ENCODE results near the gene RBMS3. TPM values are rescaled to one million over a fixed set of nuclear protein-coding genes. Genes with fewer than 3 reads are reported as not detected.

RBMS3 gene
- total and polyA plus RNA-seq, 4 donors = 4.8 to 117 (median 29.4) TPM

- no peak for TF ChIP-seq CTCF (IDR thresholded peaks at IDR 0.05; ENCODE audit: control extremely low read depth, extremely low read depth)
- Histone ChIP-seq H3K27me3 (ENCODE audit: control insufficient read depth in 3 of 3, insufficient read depth in 3 of 3, low read length in 2 of 3) (no peaks in the 10 kb centered on the region), H3K4me3 (no peak overlapping the region), H3K9me3 (ENCODE audit: control insufficient read depth in 4 of 4, insufficient read depth in 3 of 4, low read length in 3 of 4) (peaks cover 0 to 2% (median 0%) of the 10 kb centered on the region in 4 donors), H3K9ac (ENCODE audit: insufficient read depth in 1 of 2, low read length in 2 of 2) (peak overlapping the region in 1 of 2 donors; percentile 75), H3K27ac (ENCODE audit: low read depth in 1 of 2, low read length in 1 of 2) (peak overlapping the region; percentile 60 to 74), H3K36me3 (ENCODE audit: control insufficient read depth in 4 of 4, insufficient read depth in 4 of 4, low read length in 4 of 4) (peaks cover 0 to 3% (median 0%) of the 10 kb centered on the region in 4 donors), H3K4me1 (ENCODE audit: control insufficient read depth in 5 of 5, insufficient read depth in 5 of 5, low read length in 5 of 5) (peaks cover 1 to 37% (median 16%) of the 10 kb centered on the region in 5 donors)
- ATAC-seq (ENCODE audit: insufficient read depth, low FRiP score) (no peak), DNase-seq (peak; percentile 48 to 95 (median 87))
- WGBS, 2 donors = 39 to 44% methylated on average over 3 of the region's 3 CpGs
These were observed 414.9 kb downstream of the RBMS3 start for GRCh38 chr3:29695643-29696198.

GRCh38 chr3:29696311-29696710 lies 415.4 kb downstream of the RBMS3 start:
- TF ChIP-seq CTCF (IDR thresholded peaks at IDR 0.05; ENCODE audit: control extremely low read depth, extremely low read depth) = no peak
- peaks cover 0 to 2% (median 0%) of the 10 kb centered on the region in 4 donors for H3K9me3 ChIP-seq (ENCODE audit: control insufficient read depth in 4 of 4, insufficient read depth in 3 of 4, low read length in 3 of 4)
- DNase-seq (no peak), ATAC-seq (ENCODE audit: insufficient read depth, low FRiP score) (no peak)
- peak overlapping the region in 1 of 2 donors; percentile 75 for H3K9ac ChIP-seq (ENCODE audit: insufficient read depth in 1 of 2, low read length in 2 of 2)
- peak overlapping the region in 1 of 2 donors; percentile 20 for H3K27ac ChIP-seq (ENCODE audit: low read depth in 1 of 2, low read length in 1 of 2)
- no peak overlapping the region for H3K4me3 ChIP-seq
- 82 to 86% methylated on average over 2 of the region's 2 CpGs for WGBS, 2 donors
- H3K27me3 ChIP-seq (ENCODE audit: control insufficient read depth in 3 of 3, insufficient read depth in 3 of 3, low read length in 2 of 3) = no peaks in the 10 kb centered on the region
- H3K4me1 ChIP-seq (ENCODE audit: control insufficient read depth in 5 of 5, insufficient read depth in 5 of 5, low read length in 5 of 5) = peaks cover 1 to 37% (median 16%) of the 10 kb centered on the region in 5 donors
- peaks cover 0 to 3% (median 0%) of the 10 kb centered on the region in 4 donors for H3K36me3 ChIP-seq (ENCODE audit: control insufficient read depth in 4 of 4, insufficient read depth in 4 of 4, low read length in 4 of 4)

- H3K4me1 ChIP-seq (ENCODE audit: control insufficient read depth in 5 of 5, insufficient read depth in 5 of 5, low read length in 5 of 5) = peaks cover 1 to 34% (median 16%) of the 10 kb centered on the region in 5 donors
- 80 to 88% methylated on average over 2 of the region's 2 CpGs for WGBS, 2 donors
- H3K9me3 ChIP-seq (ENCODE audit: control insufficient read depth in 4 of 4, insufficient read depth in 3 of 4, low read length in 3 of 4) = peaks cover 0 to 2% (median 1%) of the 10 kb centered on the region in 4 donors
- DNase-seq (no peak), ATAC-seq (ENCODE audit: insufficient read depth, low FRiP score) (no peak)
- H3K27me3 ChIP-seq (ENCODE audit: control insufficient read depth in 3 of 3, insufficient read depth in 3 of 3, low read length in 2 of 3) = no peaks in the 10 kb centered on the region
- no peak overlapping the region for H3K9ac ChIP-seq (ENCODE audit: insufficient read depth in 1 of 2, low read length in 2 of 2)
- TF ChIP-seq CTCF (IDR thresholded peaks at IDR 0.05; ENCODE audit: control extremely low read depth, extremely low read depth) = no peak
- no peak overlapping the region for H3K4me3 ChIP-seq
- H3K27ac ChIP-seq (ENCODE audit: low read depth in 1 of 2, low read length in 1 of 2) = no peak overlapping the region
- peaks cover 0 to 9% (median 5%) of the 10 kb centered on the region in 4 donors for H3K36me3 ChIP-seq (ENCODE audit: control insufficient read depth in 4 of 4, insufficient read depth in 4 of 4, low read length in 4 of 4)
These were observed 417.1 kb downstream of the RBMS3 start for GRCh38 chr3:29697989-29698388.

All from lung (tissue), 12 donors.